HepG2 (cell line): ENCODE data around the gene CDK5RAP2. TPM values are rescaled to one million over a fixed set of nuclear protein-coding genes. Genes with fewer than 3 reads are reported as not detected.

Experiments used
- ATF2 ChIP-seq: sonication (generic); formaldehyde crosslinking; IDR thresholded peaks from 2 replicates; pipeline ENCODE4 v1.4.0; 2020; ENCODE audit warnings: missing genetic modification reagents
- BCLAF1 ChIP-seq: fragments of 450-650 bp; IDR thresholded peaks from 2 replicates; pipeline ENCODE4 v1.6.1; 2017; ENCODE audit warnings: mild to moderate bottlenecking
- FOSL2 ChIP-seq: sonication (generic); formaldehyde crosslinking; IDR thresholded peaks from 2 replicates; pipeline ENCODE4 v1.4.0; 2020; ENCODE audit warnings: missing genetic modification reagents
- HDAC1 ChIP-seq: sonication (generic); formaldehyde crosslinking; IDR thresholded peaks from 2 replicates; pipeline ENCODE4 v1.5.1; 2020; ENCODE audit warnings: mild to moderate bottlenecking, missing genetic modification reagents
- IRF9 ChIP-seq: sonication (generic); formaldehyde crosslinking; IDR thresholded peaks from 2 replicates; pipeline ENCODE4 v1.8.0; 2022; ENCODE audit warnings: missing genetic modification reagents, mild to moderate bottlenecking, borderline replicate concordance
- JDP2 ChIP-seq: sonication (generic); formaldehyde crosslinking; IDR thresholded peaks from 2 replicates; pipeline ENCODE4 v1.8.1; 2022; ENCODE audit warnings: missing genetic modification reagents, borderline replicate concordance
- MBNL3 ChIP-seq: fragments of 250-450 bp; sonication (Bioruptor Pico); conservative IDR thresholded peaks from 2 replicates; pipeline ENCODE4 v1.8.0; 2022; ENCODE audit warnings: mild to moderate bottlenecking, inconsistent platforms
- MEIS1 ChIP-seq: sonication (generic); formaldehyde crosslinking; IDR thresholded peaks from 2 replicates; pipeline ENCODE4 v1.9.0; 2021; ENCODE audit warnings: mild to moderate bottlenecking, missing genetic modification reagents, moderate library complexity, borderline replicate concordance
- NFKB2 ChIP-seq: sonication (generic); formaldehyde crosslinking; IDR thresholded peaks from 2 replicates; pipeline ENCODE4 v1.4.0; 2020; ENCODE audit warnings: missing genetic modification reagents, borderline replicate concordance
- PHB2 ChIP-seq: fragments of 450-650 bp; IDR thresholded peaks from 2 replicates; pipeline ENCODE4 v1.6.1; 2018; ENCODE audit not compliant: partially characterized antibody
- SALL1 ChIP-seq: sonication (generic); formaldehyde crosslinking; IDR thresholded peaks from 2 replicates; pipeline ENCODE4 v1.8.0; 2022; ENCODE audit warnings: mild to moderate bottlenecking, missing genetic modification reagents
- SATB2 ChIP-seq: sonication (generic); formaldehyde crosslinking; IDR thresholded peaks from 2 replicates; pipeline ENCODE4 v1.5.0; 2020; ENCODE audit warnings: missing genetic modification reagents
- SIN3B ChIP-seq: fragments of 150-350 bp; IDR thresholded peaks from 2 replicates; pipeline ENCODE4 v1.6.1; 2014; ENCODE audit warnings: low read length
- SKI ChIP-seq: fragments of 450-650 bp; IDR thresholded peaks from one replicate; pipeline ENCODE4 v1.6.1; 2018; ENCODE audit warnings: mild to moderate bottlenecking; ENCODE audit not compliant: partially characterized antibody
- SP140L ChIP-seq: sonication (generic); formaldehyde crosslinking; IDR thresholded peaks from 2 replicates; pipeline ENCODE4 v1.4.0; 2020; ENCODE audit warnings: missing genetic modification reagents, borderline replicate concordance
- SP4 ChIP-seq: sonication (generic); formaldehyde crosslinking; IDR thresholded peaks from 2 replicates; pipeline ENCODE4 v1.8.1; 2023; ENCODE audit warnings: mild to moderate bottlenecking, missing genetic modification reagents
- ZNF281 ChIP-seq: sonication (generic); formaldehyde crosslinking; IDR thresholded peaks from 2 replicates; pipeline ENCODE4 v1.4.0; 2020; ENCODE audit warnings: missing genetic modification reagents, borderline replicate concordance
- ZNF414 ChIP-seq: sonication (generic); formaldehyde crosslinking; IDR thresholded peaks from 2 replicates; pipeline ENCODE4 v1.5.0; 2020; ENCODE audit warnings: missing genetic modification reagents
- ZNF580 ChIP-seq: IDR thresholded peaks from 2 replicates; pipeline ENCODE4 v1.6.1; 2016; ENCODE audit warnings: low read depth, borderline replicate concordance
- ZNF616 ChIP-seq: sonication (generic); formaldehyde crosslinking; IDR thresholded peaks from 2 replicates; pipeline ENCODE4 v1.5.0; 2020; ENCODE audit warnings: low read depth, mild to moderate bottlenecking, missing genetic modification reagents
- ZNF768 ChIP-seq: sonication (generic); formaldehyde crosslinking; IDR thresholded peaks from 2 replicates; pipeline ENCODE4 v1.4.0; 2020; ENCODE audit warnings: missing genetic modification reagents
- ZNF891 ChIP-seq: sonication (generic); formaldehyde crosslinking; IDR thresholded peaks from 2 replicates; pipeline ENCODE4 v1.5.0; 2020; ENCODE audit warnings: mild to moderate bottlenecking, missing genetic modification reagents
- ZSCAN30 ChIP-seq: sonication (generic); formaldehyde crosslinking; IDR thresholded peaks from 2 replicates; pipeline ENCODE4 v1.5.0; 2020; ENCODE audit warnings: mild to moderate bottlenecking, missing genetic modification reagents
- polyA plus RNA-seq, 8 experiments: library from polyadenylated mRNA; depleted of rRNA in 3 of 8; stranded (reverse) in 7 of 8; unstranded in 1 of 8; fragments of >200 nt; fragmentation: Illumina TruSeq in 4 of 8; extraction: Trizol in 4 of 8; gene quantifications; 2 replicates each; pipeline versions ENCODE4 v1.2.1 to v1.2.3, GENCODE V29; 2011 to 2016; ENCODE audit warnings: low read depth in 4 of 8, missing spikeins in 1 of 8, mixed read lengths in 1 of 8; ENCODE audit not compliant: insufficient read depth in 1 of 8
- total RNA-seq, 5 experiments: library from RNA; depleted of rRNA; stranded (reverse); fragments of >200 nt; fragmentation: Illumina TruSeq; extraction: Trizol; gene quantifications; 2 replicates each; pipeline ENCODE4 v1.2.3, GENCODE V29; 2016; ENCODE audit warnings: low read depth in 1 of 5

CDK5RAP2 gene
- total and polyA plus RNA-seq, 2 of the 13 experiments (the other 11 are each of a cell fraction or from before 2014, with no cell fraction given): 31.8 to 42.2 TPM

- TF ChIP-seq ZNF768 (CRISPR knock-in tag) (no peak), BCLAF1 (no peak), SATB2 (CRISPR knock-in tag) (no peak), SIN3B (no peak), MEIS1 (CRISPR knock-in tag) (no peak), ZNF414 (CRISPR knock-in tag) (no peak), NFKB2 (CRISPR knock-in tag) (no peak), ZNF580 (CRISPR knock-in tag) (no peak), IRF9 (CRISPR knock-in tag) (no peak), ZNF616 (CRISPR knock-in tag) (no peak), FOSL2 (0 out of 2 replicates have a peak, but pooled peaks have one; percentile 18), ZNF891 (peak; percentile 55; the same call in 1 of the 2 replicates), ZSCAN30 (CRISPR knock-in tag) (no peak), HDAC1 (no peak), SP140L (no peak), SKI (no peak), ATF2 (CRISPR knock-in tag) (no peak), SP4 (CRISPR knock-in tag) (no peak), JDP2 (no peak), PHB2 (no peak), SALL1 (0 out of 2 replicates have a peak, but pooled peaks have one; percentile 11), ZNF281 (CRISPR knock-in tag) (peak; percentile 74), MBNL3 (CRISPR knock-in tag) (no peak)
These were observed 231.0 kb downstream of the CDK5RAP2 start (continued) for GRCh38 chr9:120348951-120349429.
